ENCODE measurements around the gene FARS2. TPM values are rescaled to one million over a fixed set of nuclear protein-coding genes. Genes with fewer than 3 reads are reported as not detected.

Gene FARS2
- total RNA-seq, 1 experiment from 2014 or later, result 17.8 TPM

DNA sequence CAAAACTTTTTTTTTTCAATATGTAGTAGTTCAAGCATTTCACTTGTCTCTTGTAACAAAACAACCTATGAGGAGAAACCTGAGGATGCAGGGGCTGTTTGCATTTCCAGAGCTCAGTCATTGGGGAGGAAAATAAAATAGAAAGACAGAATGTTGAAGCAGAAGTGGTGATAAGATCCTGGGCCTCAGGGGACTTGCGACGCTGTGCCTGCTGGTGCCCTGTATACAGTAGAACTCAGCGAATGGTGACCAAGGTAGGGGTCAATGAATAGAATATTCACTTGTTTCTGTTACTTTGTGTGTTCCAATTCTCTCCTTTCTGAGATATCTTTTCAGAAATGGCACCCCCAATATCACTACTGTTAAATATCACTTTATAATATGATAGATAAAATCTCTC, 271.6 kb downstream of the FARS2 start:
- Histone ChIP-seq H3K27me3 (replicated peaks; ENCODE audit: insufficient read depth, low read depth, low read length, poor library complexity) (no peaks in the 10 kb centered on the region), H3K4me3 (ENCODE audit: low read depth, low read length, poor library complexity, severe bottlenecking) (no peak overlapping the region), H3K36me3 (ENCODE audit: insufficient read depth, low read length, poor library complexity, severe bottlenecking) (no peaks in the 10 kb centered on the region), H3K4me1 (ENCODE audit: insufficient read depth, low read length, poor library complexity, severe bottlenecking) (peaks cover 6% of the 10 kb centered on the region), H3K27ac (ENCODE audit: low read depth, low read length, poor library complexity, severe bottlenecking) (no peak overlapping the region), H3K9me3 (ENCODE audit: low read depth, low read length, poor library complexity, severe bottlenecking) (no peaks in the 10 kb centered on the region)
- ChIA-PET POLR2A (ENCODE audit: low non-redundant PET) (no interaction called here), CTCF (no interaction called here)
- intact Hi-C loops (cut with micrococcal nuclease; ENCODE audit: unreplicated experiment), result no loop called here
- no TSS peak for BruUV-seq (replicated peaks)
- TF ChIP-seq EZH2 (IDR thresholded peaks at IDR 0.05; ENCODE audit: borderline replicate concordance, low read depth, low read length, poor library complexity, severe bottlenecking), result no peak
- TF ChIP-seq, protein P1, sequence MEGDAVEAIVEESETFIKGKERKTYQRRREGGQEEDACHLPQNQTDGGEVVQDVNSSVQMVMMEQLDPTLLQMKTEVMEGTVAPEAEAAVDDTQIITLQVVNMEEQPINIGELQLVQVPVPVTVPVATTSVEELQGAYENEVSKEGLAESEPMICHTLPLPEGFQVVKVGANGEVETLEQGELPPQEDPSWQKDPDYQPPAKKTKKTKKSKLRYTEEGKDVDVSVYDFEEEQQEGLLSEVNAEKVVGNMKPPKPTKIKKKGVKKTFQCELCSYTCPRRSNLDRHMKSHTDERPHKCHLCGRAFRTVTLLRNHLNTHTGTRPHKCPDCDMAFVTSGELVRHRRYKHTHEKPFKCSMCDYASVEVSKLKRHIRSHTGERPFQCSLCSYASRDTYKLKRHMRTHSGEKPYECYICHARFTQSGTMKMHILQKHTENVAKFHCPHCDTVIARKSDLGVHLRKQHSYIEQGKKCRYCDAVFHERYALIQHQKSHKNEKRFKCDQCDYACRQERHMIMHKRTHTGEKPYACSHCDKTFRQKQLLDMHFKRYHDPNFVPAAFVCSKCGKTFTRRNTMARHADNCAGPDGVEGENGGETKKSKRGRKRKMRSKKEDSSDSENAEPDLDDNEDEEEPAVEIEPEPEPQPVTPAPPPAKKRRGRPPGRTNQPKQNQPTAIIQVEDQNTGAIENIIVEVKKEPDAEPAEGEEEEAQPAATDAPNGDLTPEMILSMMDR (conservative IDR thresholded peaks at IDR 0.05; ENCODE audit: low read depth, low read length), result no peak
- no peak for DNase-seq (ENCODE audit: low spot score)

DNA sequence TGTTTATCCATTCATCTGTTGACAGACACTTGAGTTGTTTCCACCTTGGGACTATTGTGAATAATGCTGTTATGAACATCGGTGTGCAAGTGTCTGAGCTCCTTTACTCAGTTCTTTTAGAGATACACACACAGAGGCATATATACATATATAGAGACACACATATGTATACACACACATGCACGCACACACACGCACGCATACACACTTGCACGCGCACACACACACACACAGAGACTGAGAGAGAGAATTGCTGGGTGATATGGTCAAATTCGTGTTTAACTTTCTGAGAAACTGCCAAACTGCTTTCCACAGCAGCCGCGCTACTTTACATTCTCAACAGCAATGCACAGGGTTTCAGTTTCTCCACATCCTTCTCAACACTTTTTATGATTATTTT, 273.3 kb downstream of the FARS2 start:
- Histone ChIP-seq H3K9me3 (ENCODE audit: low read depth, low read length, poor library complexity, severe bottlenecking) (no peaks in the 10 kb centered on the region), H3K4me3 (ENCODE audit: low read depth, low read length, poor library complexity, severe bottlenecking) (no peak overlapping the region), H3K36me3 (ENCODE audit: insufficient read depth, low read length, poor library complexity, severe bottlenecking) (no peaks in the 10 kb centered on the region), H3K4me1 (ENCODE audit: insufficient read depth, low read length, poor library complexity, severe bottlenecking) (peaks cover 6% of the 10 kb centered on the region), H3K27me3 (replicated peaks; ENCODE audit: insufficient read depth, low read depth, low read length, poor library complexity) (no peaks in the 10 kb centered on the region), H3K27ac (ENCODE audit: low read depth, low read length, poor library complexity, severe bottlenecking) (no peak overlapping the region)
- DNase-seq (ENCODE audit: low spot score), result no peak
- intact Hi-C loops (cut with micrococcal nuclease; ENCODE audit: unreplicated experiment), result no loop called here
- ChIA-PET POLR2A (ENCODE audit: low non-redundant PET) (no interaction called here), CTCF (no interaction called here)
- BruUV-seq (replicated peaks), result no TSS peak
- TF ChIP-seq EZH2 (IDR thresholded peaks at IDR 0.05; ENCODE audit: borderline replicate concordance, low read depth, low read length, poor library complexity, severe bottlenecking), result no peak
- TF ChIP-seq, protein P1 (conservative IDR thresholded peaks at IDR 0.05; ENCODE audit: low read depth, low read length), result no peak

DNA sequence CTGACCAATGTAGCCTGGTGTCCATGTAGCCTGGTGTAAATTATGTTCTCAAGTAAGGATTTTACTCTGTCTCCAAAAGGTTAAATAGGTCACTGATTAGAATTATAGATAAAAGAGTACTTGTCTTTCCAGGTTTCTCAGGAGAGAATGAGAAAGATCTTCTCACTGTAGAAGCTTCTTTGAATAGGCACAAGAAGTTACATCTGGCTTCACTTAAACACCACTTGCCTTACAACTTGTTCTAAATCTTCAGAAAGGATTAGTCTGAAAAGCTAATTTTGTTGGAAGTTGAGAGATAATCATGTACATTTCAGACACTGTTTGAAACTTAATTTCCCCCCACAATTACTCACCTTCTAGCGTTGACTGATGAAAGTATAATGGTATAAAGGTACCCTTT, 275.3 kb downstream of the FARS2 start:
- no peak for TF ChIP-seq EZH2 (IDR thresholded peaks at IDR 0.05; ENCODE audit: borderline replicate concordance, low read depth, low read length, poor library complexity, severe bottlenecking)
- TF ChIP-seq, protein P1 (conservative IDR thresholded peaks at IDR 0.05; ENCODE audit: low read depth, low read length), result no peak
- Histone ChIP-seq H3K4me1 (ENCODE audit: insufficient read depth, low read length, poor library complexity, severe bottlenecking) (peaks cover 6% of the 10 kb centered on the region), H3K4me3 (ENCODE audit: low read depth, low read length, poor library complexity, severe bottlenecking) (no peak overlapping the region), H3K27ac (ENCODE audit: low read depth, low read length, poor library complexity, severe bottlenecking) (no peak overlapping the region), H3K36me3 (ENCODE audit: insufficient read depth, low read length, poor library complexity, severe bottlenecking) (no peaks in the 10 kb centered on the region), H3K27me3 (replicated peaks; ENCODE audit: insufficient read depth, low read depth, low read length, poor library complexity) (no peaks in the 10 kb centered on the region), H3K9me3 (ENCODE audit: low read depth, low read length, poor library complexity, severe bottlenecking) (no peaks in the 10 kb centered on the region)
- no TSS peak for BruUV-seq (replicated peaks)
- intact Hi-C loops (cut with micrococcal nuclease; ENCODE audit: unreplicated experiment), result no loop called here
- no peak for DNase-seq (ENCODE audit: low spot score)
- CTCF ChIA-PET, result no interaction called here
- POLR2A ChIA-PET (ENCODE audit: low non-redundant PET), result no interaction called here

Data from A673 (cell line).